Uterus (tissue), 2 donors: ENCODE data around the gene SPAG7.

Source experiments
- POLR2A ChIP-seq, 2 donors: fragments of 450-650 bp; IDR thresholded peaks; one replicate each; pipeline ENCODE4 v1.6.1; 2016; ENCODE audit warnings: antibody characterized with exemption in 2 of 2, mild to moderate bottlenecking in 1 of 2, moderate library complexity in 1 of 2
- TF ChIP-seq, protein P1 (sequence below), 4 experiments: fragments of 200-600 bp in 2 of 4; fragments of 450-650 bp in 2 of 4; sonication (generic) in 2 of 4; IDR thresholded peaks; one replicate each; pipeline ENCODE4 v1.5.1; 2016 to 2019; ENCODE audit warnings: antibody characterized with exemption in 4 of 4, mild to moderate bottlenecking in 2 of 4, moderate library complexity in 1 of 4

- TF ChIP-seq, protein P1, sequence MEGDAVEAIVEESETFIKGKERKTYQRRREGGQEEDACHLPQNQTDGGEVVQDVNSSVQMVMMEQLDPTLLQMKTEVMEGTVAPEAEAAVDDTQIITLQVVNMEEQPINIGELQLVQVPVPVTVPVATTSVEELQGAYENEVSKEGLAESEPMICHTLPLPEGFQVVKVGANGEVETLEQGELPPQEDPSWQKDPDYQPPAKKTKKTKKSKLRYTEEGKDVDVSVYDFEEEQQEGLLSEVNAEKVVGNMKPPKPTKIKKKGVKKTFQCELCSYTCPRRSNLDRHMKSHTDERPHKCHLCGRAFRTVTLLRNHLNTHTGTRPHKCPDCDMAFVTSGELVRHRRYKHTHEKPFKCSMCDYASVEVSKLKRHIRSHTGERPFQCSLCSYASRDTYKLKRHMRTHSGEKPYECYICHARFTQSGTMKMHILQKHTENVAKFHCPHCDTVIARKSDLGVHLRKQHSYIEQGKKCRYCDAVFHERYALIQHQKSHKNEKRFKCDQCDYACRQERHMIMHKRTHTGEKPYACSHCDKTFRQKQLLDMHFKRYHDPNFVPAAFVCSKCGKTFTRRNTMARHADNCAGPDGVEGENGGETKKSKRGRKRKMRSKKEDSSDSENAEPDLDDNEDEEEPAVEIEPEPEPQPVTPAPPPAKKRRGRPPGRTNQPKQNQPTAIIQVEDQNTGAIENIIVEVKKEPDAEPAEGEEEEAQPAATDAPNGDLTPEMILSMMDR (IDR thresholded peaks at IDR 0.05): no peak
- no peak for TF ChIP-seq POLR2A (IDR thresholded peaks at IDR 0.05)
Measured at GRCh38 chr17:4944554-4945175, 23.0 kb downstream of the SPAG7 start.
